Ishikawa (cell line): ENCODE measurements around the gene CEP350.

ENCODE experiments used
- CEBPB ChIP-seq: IDR thresholded peaks from 2 replicates; pipeline ENCODE4 v1.6.1; 2012
- CREB1 ChIP-seq: IDR thresholded peaks from 2 replicates; pipeline ENCODE4 v1.6.1; 2012; ENCODE audit warnings: low read depth
- EGR1 ChIP-seq: IDR thresholded peaks from 2 replicates; pipeline ENCODE4 v1.6.1; 2012
- EP300 ChIP-seq: IDR thresholded peaks from 2 replicates; pipeline ENCODE4 v1.6.1; 2012; ENCODE audit warnings: borderline replicate concordance
- FOXM1 ChIP-seq: IDR thresholded peaks from 2 replicates; pipeline ENCODE4 v1.6.1; 2012; ENCODE audit warnings: low read depth, borderline replicate concordance
- MAX ChIP-seq: IDR thresholded peaks from 2 replicates; pipeline ENCODE4 v1.6.1; 2012
- NFIC ChIP-seq: IDR thresholded peaks from 2 replicates; pipeline ENCODE4 v1.6.1; 2012
- RAD21 ChIP-seq: IDR thresholded peaks from 2 replicates; pipeline ENCODE4 v1.6.1; 2012; ENCODE audit warnings: low read depth
- REST ChIP-seq: IDR thresholded peaks from 2 replicates; pipeline ENCODE4 v1.6.1; 2012; ENCODE audit warnings: low read depth, mild to moderate bottlenecking
- TAF1 ChIP-seq: IDR thresholded peaks from 2 replicates; pipeline ENCODE4 v1.6.1; 2012; ENCODE audit warnings: low read depth, mild to moderate bottlenecking
- TCF12 ChIP-seq: IDR thresholded peaks from 2 replicates; pipeline ENCODE4 v1.6.1; 2012; ENCODE audit warnings: low read depth
- TEAD4 ChIP-seq: IDR thresholded peaks from 2 replicates; pipeline ENCODE4 v1.6.1; 2012
- USF1 ChIP-seq: IDR thresholded peaks from 2 replicates; pipeline ENCODE4 v1.6.1; 2012
- YY1 ChIP-seq: IDR thresholded peaks from 2 replicates; pipeline ENCODE4 v1.6.1; 2012; ENCODE audit warnings: low read depth
- ZBTB7A ChIP-seq: IDR thresholded peaks from 2 replicates; pipeline ENCODE4 v1.6.1; 2012; ENCODE audit warnings: low read depth

Gene CEP350

GRCh38 chr1:180157576-180158057 is 203.0 kb downstream of the CEP350 start:
- TF ChIP-seq RAD21 (no peak), EGR1 (no peak), REST (no peak), ZBTB7A (no peak), EP300 (no peak), FOXM1 (no peak), TAF1 (no peak), NFIC (no peak), MAX (no peak), TEAD4 (no peak), CEBPB (no peak)

- TF ChIP-seq TCF12 (no peak), FOXM1 (no peak), NFIC (no peak), YY1 (no peak), CEBPB (no peak), MAX (no peak), EP300 (no peak)
Observed at GRCh38 chr1:180158149-180159147, 203.8 kb downstream of the CEP350 start.

- TF ChIP-seq EGR1 (no peak), MAX (no peak), YY1 (no peak), ZBTB7A (no peak), FOXM1 (no peak), EP300 (no peak), TAF1 (no peak), NFIC (no peak), CEBPB (no peak), TEAD4 (no peak), USF1 (no peak), RAD21 (no peak), TCF12 (no peak), CREB1 (no peak), REST (no peak)
Observed at GRCh38 chr1:180160357-180160756, 205.7 kb downstream of the CEP350 start.

GRCh38 chr1:180163041-180163440 is 208.4 kb downstream of the CEP350 start:
- TF ChIP-seq ZBTB7A (no peak), TAF1 (no peak), EP300 (no peak), TCF12 (no peak), YY1 (no peak), USF1 (no peak), TEAD4 (no peak), NFIC (no peak), CEBPB (no peak), EGR1 (no peak), CREB1 (no peak)
